Activated T-cell treated with anti-CD3 and anti-CD28 coated beads, Interleukin-2, amount 50 U/mL, for 4 hours (primary cell): ENCODE measurements around the gene ANKRD24. TPM values are rescaled to one million over a fixed set of nuclear protein-coding genes. Genes with fewer than 3 reads are reported as not detected.
"Not testable (repeated sequence)": the region's sequence is repeated elsewhere in the genome, so short reads cannot be mapped to it uniquely, and the experiment has no call there.

Source experiments
- ATAC-seq, 2 donors: fragments of 200-7000 bp; cut with Tn5 transposase; one replicate each; pipeline ENCODE4 v1.10.0; 2021
- DNase-seq: peaks from one replicate; pipeline ENCODE4 v3.0.0-alpha.2; 2020
- H3K27me3 Mint-ChIP-seq: one replicate; pipeline ENCODE4 v1.8.0; 2021; ENCODE audit warnings: low read depth, mixed read lengths
- H3K36me3 Mint-ChIP-seq: one replicate; pipeline ENCODE4 v1.8.0; 2022; ENCODE audit warnings: mixed read lengths; ENCODE audit not compliant: insufficient read depth
- H3K4me1 Mint-ChIP-seq: one replicate; pipeline ENCODE4 v1.8.0; 2021; ENCODE audit warnings: low read depth, mixed read lengths
- H3K4me3 Mint-ChIP-seq: one replicate; pipeline ENCODE4 v1.8.0; 2021; ENCODE audit warnings: mild to moderate bottlenecking, moderate library complexity, mixed read lengths
- H3K9me3 Mint-ChIP-seq: one replicate; pipeline ENCODE4 v1.8.0; 2021; ENCODE audit warnings: mixed read lengths
- total RNA-seq, 3 donors: library from RNA; stranded (reverse); gene quantifications; one replicate each; pipeline ENCODE4 v1.2.1, GENCODE V29; 2021

ANKRD24 gene
- total RNA-seq, 3 donors from 2014 or later, result 0.25 to 0.71 (median 0.26) TPM

GRCh38 chr19:4241824-4242430 lies 59.4 kb downstream of the ANKRD24 start:
- Mint-ChIP-seq H3K27me3 (no peaks in the 10 kb centered on the region), H3K9me3 (peaks cover 6% of the 10 kb centered on the region), H3K4me1 (peaks cover 7% of the 10 kb centered on the region), H3K4me3 (no peak overlapping the region), H3K36me3 (no peaks in the 10 kb centered on the region)
- DNase-seq, result no peak
- no peak for ATAC-seq

- Mint-ChIP-seq H3K36me3 (peaks cover 20% of the 10 kb centered on the region), H3K4me1 (peaks cover 20% of the 10 kb centered on the region)
- not testable (repeated sequence) for H3K4me3 Mint-ChIP-seq, DNase-seq, H3K9me3 Mint-ChIP-seq, ATAC-seq, H3K27me3 Mint-ChIP-seq
Observed at GRCh38 chr19:4245938-4246337, 63.4 kb downstream of the ANKRD24 start.

- ATAC-seq, result peak; percentile 96 to 97
- peak; percentile 98 for DNase-seq
- Mint-ChIP-seq H3K9me3 (peaks cover 3% of the 10 kb centered on the region), H3K4me3 (peak within 1 kb of the TSS; percentile 95), H3K4me1 (peaks cover 20% of the 10 kb centered on the region), H3K36me3 (peaks cover 24% of the 10 kb centered on the region), H3K27me3 (no peaks in the 10 kb centered on the region)
Observed at GRCh38 chr19:4246767-4247593, 64.5 kb downstream of the ANKRD24 start, which contains the start of gene YJU2. TSS of gene YJU2 (plus strand) at chr19:4247080. CDS start at chr19:4247147, 67 bp downstream.

GRCh38 chr19:4256563-4256962 lies 74.1 kb downstream of the ANKRD24 start:
- ATAC-seq (peak in 1 of 2 donors; percentile 31), DNase-seq (no peak)
- Mint-ChIP-seq H3K4me3 (no peak overlapping the region), H3K27me3 (no peaks in the 10 kb centered on the region), H3K36me3 (peaks cover 30% of the 10 kb centered on the region), H3K4me1 (no peaks in the 10 kb centered on the region), H3K9me3 (no peaks in the 10 kb centered on the region)

- Mint-ChIP-seq H3K36me3 (peaks cover 30% of the 10 kb centered on the region), H3K4me3 (no peak overlapping the region), H3K9me3 (no peaks in the 10 kb centered on the region), H3K27me3 (no peaks in the 10 kb centered on the region), H3K4me1 (no peaks in the 10 kb centered on the region)
- ATAC-seq (no peak), DNase-seq (no peak)
Observed at GRCh38 chr19:4257025-4257424, 74.5 kb downstream of the ANKRD24 start.

- H3K27me3 Mint-ChIP-seq, result no peaks in the 10 kb centered on the region
- peaks cover 30% of the 10 kb centered on the region for H3K36me3 Mint-ChIP-seq
- H3K4me3 Mint-ChIP-seq, result no peak overlapping the region
- H3K4me1 Mint-ChIP-seq, result no peaks in the 10 kb centered on the region
- no peak for ATAC-seq
- no peak for DNase-seq
- no peaks in the 10 kb centered on the region for H3K9me3 Mint-ChIP-seq
Observed at GRCh38 chr19:4258181-4258580, 75.7 kb downstream of the ANKRD24 start.

- DNase-seq (no peak), ATAC-seq (no peak)
- H3K9me3 Mint-ChIP-seq, result no peaks in the 10 kb centered on the region
- no peak overlapping the region for H3K4me3 Mint-ChIP-seq
- peaks cover 27% of the 10 kb centered on the region for H3K36me3 Mint-ChIP-seq
- H3K27me3 Mint-ChIP-seq, result no peaks in the 10 kb centered on the region
- peaks cover 14% of the 10 kb centered on the region for H3K4me1 Mint-ChIP-seq
Observed at GRCh38 chr19:4260613-4261191, 78.2 kb downstream of the ANKRD24 start.

- Mint-ChIP-seq H3K27me3 (no peaks in the 10 kb centered on the region), H3K36me3 (peaks cover 32% of the 10 kb centered on the region), H3K4me1 (peaks cover 26% of the 10 kb centered on the region), H3K9me3 (no peaks in the 10 kb centered on the region), H3K4me3 (no peak overlapping the region)
- ATAC-seq (no peak), DNase-seq (no peak)
Observed at GRCh38 chr19:4264812-4265211, 82.3 kb downstream of the ANKRD24 start.

GRCh38 chr19:4266253-4267000 lies 83.9 kb downstream of the ANKRD24 start:
- Mint-ChIP-seq H3K9me3 (no peaks in the 10 kb centered on the region), H3K4me1 (peaks cover 26% of the 10 kb centered on the region), H3K27me3 (no peaks in the 10 kb centered on the region), H3K36me3 (peaks cover 31% of the 10 kb centered on the region), H3K4me3 (no peak overlapping the region)
- DNase-seq (no peak), ATAC-seq (no peak)

GRCh38 chr19:4267101-4267900 lies 84.8 kb downstream of the ANKRD24 start:
- Mint-ChIP-seq H3K27me3 (no peaks in the 10 kb centered on the region), H3K4me1 (peaks cover 26% of the 10 kb centered on the region), H3K36me3 (peaks cover 37% of the 10 kb centered on the region), H3K4me3 (peak overlapping the region; percentile 13), H3K9me3 (no peaks in the 10 kb centered on the region)
- DNase-seq (peak; percentile 64), ATAC-seq (peak; percentile 65 to 76)

- no peak for DNase-seq
- H3K9me3 Mint-ChIP-seq, result no peaks in the 10 kb centered on the region
- no peaks in the 10 kb centered on the region for H3K27me3 Mint-ChIP-seq
- no peak overlapping the region for H3K4me3 Mint-ChIP-seq
- ATAC-seq, result no peak
- peaks cover 26% of the 10 kb centered on the region for H3K4me1 Mint-ChIP-seq
- peaks cover 37% of the 10 kb centered on the region for H3K36me3 Mint-ChIP-seq
Observed at GRCh38 chr19:4267901-4268815, 85.7 kb downstream of the ANKRD24 start.

GRCh38 chr19:4268816-4269430 lies 86.4 kb downstream of the ANKRD24 start:
- Mint-ChIP-seq H3K36me3 (peaks cover 37% of the 10 kb centered on the region), H3K4me1 (peaks cover 24% of the 10 kb centered on the region), H3K9me3 (no peaks in the 10 kb centered on the region), H3K27me3 (no peaks in the 10 kb centered on the region), H3K4me3 (no peak overlapping the region)
- ATAC-seq, result no peak
- DNase-seq, result no peak
